HG03442 (cell line): ENCODE measurements around the gene TBC1D10B.
A peak's percentile ranks its signal among the peaks of the same experiment; 100 is the strongest.

Source experiments
- ATAC-seq: cut with Tn5 transposase; IDR thresholded peaks from one replicate; pipeline ENCODE4 v1.9.1; 2021; ENCODE audit warnings: mild to moderate bottlenecking, moderate library complexity; ENCODE audit not compliant: unreplicated experiment

TBC1D10B gene, protein sequence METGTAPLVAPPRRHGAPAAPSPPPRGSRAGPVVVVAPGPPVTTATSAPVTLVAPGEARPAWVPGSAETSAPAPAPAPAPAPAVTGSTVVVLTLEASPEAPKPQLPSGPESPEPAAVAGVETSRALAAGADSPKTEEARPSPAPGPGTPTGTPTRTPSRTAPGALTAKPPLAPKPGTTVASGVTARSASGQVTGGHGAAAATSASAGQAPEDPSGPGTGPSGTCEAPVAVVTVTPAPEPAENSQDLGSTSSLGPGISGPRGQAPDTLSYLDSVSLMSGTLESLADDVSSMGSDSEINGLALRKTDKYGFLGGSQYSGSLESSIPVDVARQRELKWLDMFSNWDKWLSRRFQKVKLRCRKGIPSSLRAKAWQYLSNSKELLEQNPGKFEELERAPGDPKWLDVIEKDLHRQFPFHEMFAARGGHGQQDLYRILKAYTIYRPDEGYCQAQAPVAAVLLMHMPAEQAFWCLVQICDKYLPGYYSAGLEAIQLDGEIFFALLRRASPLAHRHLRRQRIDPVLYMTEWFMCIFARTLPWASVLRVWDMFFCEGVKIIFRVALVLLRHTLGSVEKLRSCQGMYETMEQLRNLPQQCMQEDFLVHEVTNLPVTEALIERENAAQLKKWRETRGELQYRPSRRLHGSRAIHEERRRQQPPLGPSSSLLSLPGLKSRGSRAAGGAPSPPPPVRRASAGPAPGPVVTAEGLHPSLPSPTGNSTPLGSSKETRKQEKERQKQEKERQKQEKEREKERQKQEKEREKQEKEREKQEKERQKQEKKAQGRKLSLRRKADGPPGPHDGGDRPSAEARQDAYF

DNA sequence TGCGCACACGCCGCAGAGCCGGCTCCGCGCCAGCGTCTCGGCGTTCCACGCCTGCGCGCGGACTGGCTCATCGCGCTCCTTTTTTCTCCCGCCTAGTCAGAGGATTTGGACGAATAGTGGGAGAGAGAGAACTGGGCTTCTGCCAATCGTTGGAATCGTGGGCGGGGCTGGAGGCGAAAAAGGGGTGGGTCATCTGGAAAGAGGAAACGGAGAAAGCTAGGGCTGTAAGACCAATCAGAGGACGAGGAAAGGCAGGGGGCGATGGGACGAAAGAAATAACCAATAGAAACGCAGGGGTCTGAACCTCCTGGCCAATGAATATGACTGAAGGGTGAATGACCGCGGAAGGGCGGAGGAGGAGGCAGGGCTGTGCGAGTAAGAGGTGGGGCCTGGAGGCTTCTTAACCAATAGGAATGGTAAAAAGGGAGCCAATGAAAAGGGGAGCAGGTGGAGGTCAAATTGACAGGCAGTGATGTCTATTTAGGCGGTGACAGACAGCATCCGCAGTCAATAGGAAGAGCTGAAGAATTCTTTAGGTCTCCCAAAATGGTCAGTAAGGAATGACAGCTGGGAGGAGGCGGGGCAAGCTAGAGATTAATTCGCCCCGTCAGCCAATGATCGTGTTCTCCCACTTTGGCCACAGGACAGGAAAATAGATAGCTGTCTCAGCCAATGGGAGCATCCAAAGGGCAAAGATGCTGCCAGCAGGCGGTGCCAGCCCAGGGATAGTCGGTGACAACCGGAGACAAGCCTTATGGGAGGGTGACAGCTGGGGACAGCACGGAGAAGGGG is at the start of gene TBC1D10B:
Gene TBC1D10B, minus strand, starts transcription at position 39 of the 792 bp plus-strand sequence. CDS start 311 bp downstream, outside the sequence.
- ATAC-seq: peak; percentile 72

DNA sequence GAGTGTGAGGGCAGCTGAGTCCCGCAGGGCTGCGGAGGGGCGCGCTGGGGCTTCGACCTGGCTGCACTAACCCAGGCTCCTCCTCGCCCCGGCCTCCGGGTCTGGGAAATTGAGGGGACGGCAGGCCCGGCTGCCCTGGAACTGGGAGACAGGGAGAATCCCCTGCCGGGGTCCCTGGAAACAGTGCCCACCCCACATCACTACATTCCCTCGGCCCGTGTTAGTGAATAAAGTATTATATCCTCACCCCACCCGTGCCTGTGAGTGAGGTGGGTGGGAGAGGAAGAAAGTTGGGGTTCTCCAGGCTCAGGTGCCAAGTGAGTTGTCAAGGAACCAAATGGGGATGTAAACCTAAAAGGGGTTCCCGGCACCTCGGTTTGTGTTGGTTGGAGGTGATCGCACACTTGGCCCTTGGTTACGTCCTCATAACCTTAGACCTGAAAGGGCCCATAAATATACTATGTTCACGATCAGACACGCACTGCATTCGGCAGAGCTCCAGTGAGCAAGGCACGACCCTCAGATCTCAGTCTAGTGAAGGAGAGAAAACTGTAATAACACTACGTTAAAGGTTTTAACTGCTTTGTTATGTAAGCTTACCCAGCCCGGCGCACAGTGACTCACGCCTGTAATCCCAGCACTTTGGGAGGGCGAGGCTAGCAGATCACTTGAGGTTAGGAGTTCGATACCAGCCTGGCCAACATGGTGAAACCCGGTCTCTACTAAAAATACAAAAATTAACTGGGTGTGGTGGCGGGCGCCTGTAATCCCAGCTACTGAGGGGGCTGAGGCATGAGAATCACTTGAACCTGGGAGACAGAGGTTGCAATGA is 48.3 kb upstream of the TBC1D10B start:
- no peak for ATAC-seq

DNA sequence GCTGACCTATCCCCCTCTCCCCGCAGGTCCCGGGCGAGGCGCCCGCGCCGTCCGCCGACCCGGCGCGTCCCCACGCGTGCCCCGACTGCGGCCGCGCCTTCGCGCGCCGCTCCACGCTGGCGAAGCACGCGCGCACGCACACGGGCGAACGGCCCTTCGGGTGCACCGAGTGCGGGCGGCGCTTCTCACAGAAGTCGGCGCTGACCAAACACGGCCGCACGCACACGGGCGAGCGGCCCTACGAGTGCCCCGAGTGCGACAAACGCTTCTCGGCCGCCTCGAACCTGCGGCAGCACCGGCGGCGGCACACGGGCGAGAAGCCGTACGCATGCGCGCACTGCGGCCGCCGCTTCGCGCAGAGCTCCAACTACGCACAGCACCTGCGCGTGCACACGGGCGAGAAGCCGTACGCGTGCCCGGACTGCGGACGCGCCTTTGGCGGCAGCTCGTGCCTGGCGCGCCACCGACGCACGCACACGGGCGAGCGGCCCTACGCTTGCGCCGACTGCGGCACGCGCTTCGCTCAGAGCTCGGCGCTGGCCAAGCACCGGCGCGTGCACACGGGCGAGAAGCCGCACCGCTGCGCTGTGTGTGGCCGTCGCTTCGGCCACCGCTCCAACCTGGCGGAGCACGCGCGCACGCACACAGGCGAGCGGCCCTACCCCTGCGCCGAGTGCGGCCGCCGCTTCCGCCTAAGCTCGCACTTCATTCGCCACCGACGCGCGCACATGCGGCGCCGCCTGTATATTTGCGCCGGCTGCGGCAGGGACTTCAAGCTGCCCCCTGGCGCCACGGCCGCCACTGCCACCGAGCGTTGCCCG is 47.4 kb upstream of the TBC1D10B start:
- ATAC-seq: peak; percentile 80

DNA sequence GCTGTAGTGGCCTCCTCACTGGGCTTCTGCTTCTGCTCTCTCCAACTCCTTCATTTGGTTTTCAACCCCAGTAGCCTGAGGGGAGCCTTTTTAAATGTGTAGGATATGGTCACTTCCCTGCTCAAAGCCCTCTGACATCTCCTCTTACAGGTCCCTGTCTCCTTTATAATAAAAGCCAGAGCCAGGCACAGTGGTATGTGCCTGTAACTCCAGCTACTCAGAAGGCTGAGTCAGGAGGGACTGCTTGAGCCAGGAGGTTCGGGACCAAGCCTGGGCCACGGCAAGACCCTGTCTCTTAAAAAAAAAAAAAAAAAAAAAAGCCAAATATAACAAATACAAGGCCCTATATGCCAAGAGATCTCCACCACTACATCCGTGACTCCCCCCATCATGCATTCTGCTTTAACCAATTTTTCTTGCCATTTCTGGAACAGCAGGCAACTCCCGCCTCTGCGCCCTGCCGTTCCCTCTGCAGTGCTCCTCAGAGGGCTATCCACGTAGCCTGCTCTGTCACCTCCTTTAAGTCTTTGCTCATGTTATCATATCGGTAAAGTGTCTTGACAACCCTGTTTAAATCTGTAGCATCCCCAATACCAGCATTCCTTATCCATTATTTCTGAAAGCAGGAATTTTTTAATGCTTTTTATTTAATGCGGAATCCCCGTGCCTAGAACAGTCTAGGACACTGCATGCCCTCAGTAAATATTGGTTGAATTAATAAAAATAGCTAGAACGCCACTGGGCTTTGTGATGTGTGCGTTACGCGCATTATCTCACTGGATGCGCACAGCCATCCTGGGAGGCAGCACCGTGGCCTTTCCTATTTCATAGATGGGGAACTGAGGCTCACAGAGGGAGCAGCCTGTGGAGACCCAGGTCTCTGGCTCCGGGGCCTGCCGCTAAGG is 46.6 kb upstream of the TBC1D10B start:
- ATAC-seq: no peak

DNA sequence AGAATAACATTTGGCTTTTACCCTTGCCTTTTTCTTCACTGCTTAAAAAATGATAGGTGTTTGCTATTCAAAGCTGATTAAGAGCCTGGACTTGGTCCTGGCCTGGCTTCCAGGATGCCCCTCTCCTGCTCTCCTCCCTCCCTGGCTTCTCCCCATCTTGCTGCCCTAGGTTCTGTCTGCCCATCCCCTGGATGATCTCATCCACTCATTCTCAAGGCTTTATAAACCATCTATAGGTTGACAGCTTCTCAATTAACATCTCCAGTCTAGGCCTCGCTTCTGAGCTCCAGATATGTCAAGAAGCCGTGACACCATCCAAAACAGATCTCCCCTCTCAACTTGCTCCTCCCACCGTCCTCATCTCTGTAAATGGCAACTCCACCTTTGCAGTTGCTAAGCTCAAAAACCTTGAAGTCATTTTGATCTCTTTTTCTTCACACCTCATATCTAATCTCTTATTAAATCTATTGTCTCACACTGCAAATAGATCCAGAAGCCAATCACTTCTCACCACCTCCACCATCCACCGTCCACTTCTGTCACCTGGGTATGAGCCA is 45.8 kb upstream of the TBC1D10B start:
- no peak for ATAC-seq

DNA sequence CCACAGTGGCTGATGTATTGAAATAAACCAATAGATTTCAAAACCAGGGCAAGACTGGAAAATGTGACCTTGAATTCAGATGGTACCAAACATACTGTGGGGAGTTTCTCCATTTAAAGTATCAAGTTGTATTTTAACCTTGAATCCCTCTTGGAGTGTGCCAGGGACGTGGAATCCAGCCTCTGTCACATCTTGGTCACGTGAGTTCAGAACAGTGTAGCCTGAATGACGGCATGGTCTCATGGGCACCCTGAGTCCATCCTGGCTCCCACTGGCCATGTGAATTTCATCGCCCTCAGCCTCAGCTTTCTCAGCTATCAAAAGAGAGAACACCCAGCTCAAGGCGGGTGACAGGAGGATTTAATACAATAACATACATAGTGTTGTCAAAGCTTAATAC is 43.9 kb upstream of the TBC1D10B start:
- no peak for ATAC-seq

DNA sequence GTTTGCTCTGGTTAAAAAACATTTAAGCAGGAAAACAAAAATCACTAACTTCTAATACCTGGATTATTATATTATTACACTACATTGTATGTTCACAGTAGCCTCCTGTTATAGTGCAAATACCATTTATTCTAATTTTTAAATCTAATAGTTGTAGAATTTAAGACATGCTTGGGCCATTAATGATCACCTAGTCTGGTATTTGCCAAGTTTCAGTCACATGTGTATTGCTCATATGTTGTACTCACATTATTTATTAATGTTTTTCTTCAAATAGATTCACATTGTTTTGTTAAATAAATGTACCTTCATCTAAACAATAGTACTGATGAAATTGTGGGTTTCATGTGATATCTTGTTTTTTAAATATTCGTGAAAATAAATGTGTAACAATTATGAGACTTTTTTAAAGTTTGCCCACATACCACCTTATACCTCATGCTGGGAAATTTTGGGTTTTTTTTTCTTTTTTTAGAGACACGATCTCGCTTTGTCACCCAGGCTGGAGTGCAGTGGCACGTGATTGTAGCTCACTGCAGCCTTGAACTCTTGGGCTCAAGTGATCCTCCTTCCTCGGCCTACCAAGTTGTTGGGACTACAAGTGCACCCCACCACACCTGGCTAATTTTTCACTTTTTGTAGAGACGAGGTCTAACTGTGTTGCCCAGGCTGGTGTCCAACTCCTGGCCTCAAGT is 43.0 kb upstream of the TBC1D10B start:
- ATAC-seq: no peak

DNA sequence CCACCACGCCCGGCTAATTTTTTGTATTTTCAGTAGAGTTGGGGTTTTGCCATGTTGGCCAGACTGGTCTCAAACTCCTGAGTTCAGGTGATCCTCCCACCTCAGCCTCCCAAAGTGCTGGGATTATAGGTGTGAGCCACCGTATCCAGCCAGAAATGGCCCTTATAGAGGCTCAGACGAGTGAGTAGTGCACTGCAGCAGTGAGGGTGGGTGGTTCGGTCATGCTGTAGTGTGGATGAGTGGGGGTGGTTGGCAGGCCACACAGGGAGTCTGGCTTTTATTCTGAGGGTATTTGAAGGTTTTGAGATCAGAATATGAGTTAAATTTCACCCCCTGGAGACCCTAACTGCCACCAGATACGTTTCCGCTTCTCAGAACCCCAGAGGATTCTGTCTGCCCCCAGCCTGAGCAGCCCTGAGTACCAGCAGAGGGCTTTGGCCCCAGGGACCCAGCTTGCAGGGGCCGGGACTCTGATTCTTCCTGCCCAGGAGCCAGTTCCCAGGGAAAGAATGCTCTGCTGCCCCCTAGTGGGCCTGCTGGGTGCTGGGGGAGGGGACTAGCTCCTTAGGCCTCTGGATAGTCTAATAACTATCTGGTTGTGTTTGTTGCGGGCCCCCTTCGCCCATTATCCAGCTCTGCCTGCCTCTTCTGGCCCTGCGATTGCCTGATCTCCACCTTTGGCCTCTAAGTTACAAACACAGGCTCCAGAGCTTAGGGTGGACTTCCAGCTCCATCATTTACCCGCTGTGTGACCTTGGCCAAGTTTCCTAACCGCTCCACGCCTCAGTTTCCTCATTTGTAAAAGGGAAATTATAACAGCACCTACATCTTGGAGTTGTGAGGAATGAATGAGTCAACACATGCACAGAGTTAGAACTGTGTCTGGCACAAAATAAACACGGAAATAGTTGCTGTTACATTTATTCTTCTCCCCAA is 39.1 kb upstream of the TBC1D10B start:
- ATAC-seq: no peak

DNA sequence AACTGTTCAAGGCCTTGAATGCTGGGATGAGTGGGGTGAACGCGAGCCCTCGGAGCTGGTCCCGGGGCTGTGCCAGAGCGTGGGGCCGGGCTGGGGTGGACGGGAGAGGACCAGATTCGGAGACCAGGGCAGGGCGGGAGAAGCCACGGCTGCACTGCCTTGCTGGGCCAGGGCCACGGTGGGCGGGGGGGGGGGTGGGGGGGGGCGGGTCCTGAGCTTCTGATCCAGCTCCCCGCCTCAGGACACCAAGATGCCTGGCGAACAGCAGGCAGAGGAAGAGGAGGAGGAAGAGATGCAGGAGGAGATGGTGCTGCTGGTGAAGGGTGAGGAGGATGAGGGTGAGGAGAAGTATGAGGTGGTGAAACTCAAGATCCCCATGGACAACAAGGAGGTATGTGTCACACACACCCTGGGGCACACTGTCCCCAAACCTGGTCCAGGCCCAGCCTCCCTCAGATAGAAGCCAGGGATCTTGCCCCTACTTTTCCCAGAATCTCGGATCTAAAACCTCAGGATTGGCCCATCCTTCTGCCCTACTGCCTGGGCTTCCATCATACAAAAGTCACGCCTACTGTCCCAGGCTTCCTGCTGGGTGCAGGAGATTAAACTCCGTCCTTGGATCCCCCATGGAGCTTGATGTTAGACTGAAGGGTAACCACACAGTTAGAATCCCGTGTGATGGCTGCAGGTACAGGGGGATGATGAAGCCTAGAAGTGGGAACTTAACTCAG is 37.7 kb upstream of the TBC1D10B start:
- ATAC-seq: no peak

DNA sequence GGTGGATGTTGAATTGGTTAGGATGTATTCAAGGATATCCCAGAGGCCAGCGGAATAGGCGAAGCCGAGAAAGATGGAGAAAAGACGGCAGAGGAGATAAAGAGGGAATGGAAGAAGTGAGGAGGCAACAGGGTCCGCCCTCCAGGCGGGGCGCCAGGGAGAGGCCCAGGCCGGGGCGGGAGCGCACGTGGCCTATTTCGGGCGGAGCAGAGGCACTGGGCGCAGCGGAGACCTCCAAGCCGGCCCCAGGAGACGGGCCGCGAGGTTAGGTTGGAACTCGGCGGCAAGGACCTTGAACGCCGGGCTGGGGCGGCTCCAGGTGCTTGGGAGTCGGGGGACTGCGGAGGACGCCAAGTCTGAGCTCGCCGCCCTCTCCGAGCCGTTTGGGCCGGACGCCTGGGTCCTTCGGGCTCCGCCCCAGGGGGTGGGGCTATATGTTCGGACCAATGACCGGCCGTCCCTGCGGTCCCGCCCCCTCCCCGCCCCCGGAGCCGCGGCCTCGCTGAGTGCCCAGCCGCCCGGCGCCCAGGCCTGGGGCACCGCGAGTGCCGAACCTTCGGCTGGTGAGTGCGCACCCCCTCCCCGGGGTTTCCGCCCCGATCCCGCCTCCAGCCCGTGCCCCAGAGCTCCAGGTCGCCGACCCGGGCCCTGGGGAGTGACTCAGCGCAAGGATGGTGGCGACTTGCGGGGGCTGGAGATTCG is 37.0 kb upstream of the TBC1D10B start, which contains the start of gene ZNF771:
Gene ZNF771, plus strand, starts transcription at position 505 of the 702 bp plus-strand sequence. CDS start 448 bp downstream, outside the sequence.
- peak; percentile 80 for ATAC-seq

DNA sequence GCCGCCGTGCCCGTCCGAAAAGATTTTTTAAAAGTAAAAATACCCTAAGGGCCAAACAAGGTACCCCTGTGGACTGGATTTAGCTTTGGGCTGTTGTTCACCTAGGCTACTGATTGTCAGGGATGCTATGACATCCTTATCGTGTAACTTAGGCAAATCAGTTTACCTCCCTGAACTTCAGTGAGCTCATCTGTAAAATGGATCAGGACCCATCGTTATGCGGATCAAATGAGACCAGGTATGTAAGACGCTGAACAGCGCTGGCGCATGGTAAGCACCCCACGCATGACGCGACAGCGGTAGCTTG is 36.5 kb upstream of the TBC1D10B start:
- ATAC-seq: no peak

DNA sequence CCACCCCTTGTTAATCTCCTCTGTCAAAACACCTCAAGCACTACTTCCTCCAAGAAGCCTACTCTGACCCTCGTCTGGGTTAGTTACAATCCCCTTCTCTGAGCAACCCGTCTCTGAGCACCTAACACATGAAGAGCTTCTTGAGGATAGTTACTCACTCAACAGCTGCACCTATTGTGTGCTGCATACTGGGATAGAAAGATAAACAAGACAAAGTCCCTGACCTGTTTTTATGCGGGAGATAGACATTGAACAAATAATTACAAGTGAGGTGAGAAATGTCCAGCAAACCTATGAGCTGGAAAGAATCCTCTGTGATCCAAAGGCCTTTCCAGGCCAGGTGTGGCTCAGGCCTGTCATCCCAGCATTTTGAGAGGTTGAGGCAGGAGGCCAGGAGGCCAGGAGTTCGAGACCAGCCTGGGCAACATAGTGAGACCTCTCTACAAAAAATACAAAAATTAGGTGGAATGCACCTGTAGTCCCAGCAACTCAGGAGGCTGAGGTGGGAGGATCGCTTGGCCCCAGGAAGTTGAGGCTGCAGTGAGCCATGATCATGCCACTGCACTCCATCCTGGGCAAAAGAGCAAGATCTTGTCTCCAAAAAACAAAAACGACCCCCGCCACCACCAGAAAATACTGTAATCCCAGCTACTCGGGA is 31.6 kb upstream of the TBC1D10B start:
- ATAC-seq: no peak

DNA sequence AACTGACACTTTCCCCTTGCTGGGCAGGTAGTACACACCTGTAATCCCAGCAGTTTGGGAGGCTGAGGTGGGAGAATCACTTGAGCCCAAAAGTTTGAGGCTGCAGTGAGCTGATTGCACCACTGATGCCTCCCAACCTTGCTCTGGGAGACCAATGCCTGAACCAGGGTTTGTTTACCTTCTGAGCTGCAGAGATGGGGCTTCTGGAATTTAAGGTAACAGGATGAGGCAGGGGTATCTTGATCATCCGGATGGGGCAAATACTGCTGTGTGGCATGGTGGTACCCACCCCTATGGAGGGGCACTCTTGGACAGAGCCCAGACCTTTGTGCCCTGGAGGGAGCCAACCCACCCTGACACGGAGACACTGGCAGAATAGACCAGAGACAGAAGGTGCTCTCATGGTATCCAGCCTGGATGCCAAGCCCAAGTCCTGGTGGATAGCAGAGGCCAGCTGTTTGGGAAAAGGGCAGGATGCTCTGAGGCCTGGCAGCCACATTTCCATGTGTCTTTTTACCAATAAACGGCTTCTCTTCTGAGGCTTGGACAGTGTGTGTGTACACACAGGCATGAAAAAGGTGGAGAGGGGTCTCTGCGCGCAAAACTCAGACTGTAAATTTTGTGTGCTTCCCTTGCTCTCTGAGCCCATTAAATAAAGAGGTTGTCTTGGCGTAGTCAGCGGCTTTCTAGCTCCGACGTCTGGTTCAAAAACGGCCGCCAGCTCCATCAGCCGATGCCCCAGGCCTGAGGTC is 29.3 kb upstream of the TBC1D10B start:
- no peak for ATAC-seq
